Upper lobe of left lung (tissue), 4 donors: ENCODE results near the gene SUMF1.

Source experiments
- EP300 ChIP-seq, 4 donors: sonication (generic); formaldehyde crosslinking; IDR thresholded peaks; one replicate each; pipeline ENCODE4 v1.5.1; 2017; ENCODE audit warnings: antibody characterized with exemption in 4 of 4, control low read depth in 2 of 4
- POLR2A ChIP-seq, 4 donors: fragments of 450-650 bp; IDR thresholded peaks; one replicate each; pipeline ENCODE4 v1.5.1; 2016 to 2017; ENCODE audit warnings: antibody characterized with exemption in 4 of 4, mild to moderate bottlenecking in 2 of 4
- POLR2AphosphoS5 ChIP-seq, 2 donors: sonication (generic); formaldehyde crosslinking; IDR thresholded peaks; one replicate each; pipeline ENCODE4 v1.5.1; 2017; ENCODE audit warnings: antibody characterized with exemption in 2 of 2
- TF ChIP-seq, protein P1 (sequence below), 6 experiments: fragments of 450-650 bp in 4 of 6; fragments of 200-600 bp in 2 of 6; sonication (generic) in 2 of 6; IDR thresholded peaks; one replicate each; pipeline ENCODE4 v1.5.1; 2016 to 2019; ENCODE audit warnings: antibody characterized with exemption in 6 of 6

- TF ChIP-seq POLR2A (IDR thresholded peaks at IDR 0.05) (no peak), POLR2AphosphoS5 (IDR thresholded peaks at IDR 0.05) (no peak), EP300 (IDR thresholded peaks at IDR 0.05) (no peak)
- TF ChIP-seq, protein P1, sequence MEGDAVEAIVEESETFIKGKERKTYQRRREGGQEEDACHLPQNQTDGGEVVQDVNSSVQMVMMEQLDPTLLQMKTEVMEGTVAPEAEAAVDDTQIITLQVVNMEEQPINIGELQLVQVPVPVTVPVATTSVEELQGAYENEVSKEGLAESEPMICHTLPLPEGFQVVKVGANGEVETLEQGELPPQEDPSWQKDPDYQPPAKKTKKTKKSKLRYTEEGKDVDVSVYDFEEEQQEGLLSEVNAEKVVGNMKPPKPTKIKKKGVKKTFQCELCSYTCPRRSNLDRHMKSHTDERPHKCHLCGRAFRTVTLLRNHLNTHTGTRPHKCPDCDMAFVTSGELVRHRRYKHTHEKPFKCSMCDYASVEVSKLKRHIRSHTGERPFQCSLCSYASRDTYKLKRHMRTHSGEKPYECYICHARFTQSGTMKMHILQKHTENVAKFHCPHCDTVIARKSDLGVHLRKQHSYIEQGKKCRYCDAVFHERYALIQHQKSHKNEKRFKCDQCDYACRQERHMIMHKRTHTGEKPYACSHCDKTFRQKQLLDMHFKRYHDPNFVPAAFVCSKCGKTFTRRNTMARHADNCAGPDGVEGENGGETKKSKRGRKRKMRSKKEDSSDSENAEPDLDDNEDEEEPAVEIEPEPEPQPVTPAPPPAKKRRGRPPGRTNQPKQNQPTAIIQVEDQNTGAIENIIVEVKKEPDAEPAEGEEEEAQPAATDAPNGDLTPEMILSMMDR (IDR thresholded peaks at IDR 0.05): no peak
Observed at GRCh38 chr3:4332574-4332973, 134.5 kb downstream of the SUMF1 start.
